C4-2B (cell line): ENCODE results near the gene ALKBH5.

Source experiments
- H3K27ac ChIP-seq: fragments of 450-650 bp; 2 replicates; pipeline ENCODE4 v1.5.1; 2017
- CTCF ChIP-seq: fragments of 450-650 bp; conservative IDR thresholded peaks from 2 replicates; pipeline ENCODE4 v1.5.1; 2017; ENCODE audit warnings: mild to moderate bottlenecking
- ZFX ChIP-seq: fragments of 450-650 bp; IDR thresholded peaks from 2 replicates; pipeline ENCODE4 v1.6.1; 2017

The ALKBH5 gene

DNA sequence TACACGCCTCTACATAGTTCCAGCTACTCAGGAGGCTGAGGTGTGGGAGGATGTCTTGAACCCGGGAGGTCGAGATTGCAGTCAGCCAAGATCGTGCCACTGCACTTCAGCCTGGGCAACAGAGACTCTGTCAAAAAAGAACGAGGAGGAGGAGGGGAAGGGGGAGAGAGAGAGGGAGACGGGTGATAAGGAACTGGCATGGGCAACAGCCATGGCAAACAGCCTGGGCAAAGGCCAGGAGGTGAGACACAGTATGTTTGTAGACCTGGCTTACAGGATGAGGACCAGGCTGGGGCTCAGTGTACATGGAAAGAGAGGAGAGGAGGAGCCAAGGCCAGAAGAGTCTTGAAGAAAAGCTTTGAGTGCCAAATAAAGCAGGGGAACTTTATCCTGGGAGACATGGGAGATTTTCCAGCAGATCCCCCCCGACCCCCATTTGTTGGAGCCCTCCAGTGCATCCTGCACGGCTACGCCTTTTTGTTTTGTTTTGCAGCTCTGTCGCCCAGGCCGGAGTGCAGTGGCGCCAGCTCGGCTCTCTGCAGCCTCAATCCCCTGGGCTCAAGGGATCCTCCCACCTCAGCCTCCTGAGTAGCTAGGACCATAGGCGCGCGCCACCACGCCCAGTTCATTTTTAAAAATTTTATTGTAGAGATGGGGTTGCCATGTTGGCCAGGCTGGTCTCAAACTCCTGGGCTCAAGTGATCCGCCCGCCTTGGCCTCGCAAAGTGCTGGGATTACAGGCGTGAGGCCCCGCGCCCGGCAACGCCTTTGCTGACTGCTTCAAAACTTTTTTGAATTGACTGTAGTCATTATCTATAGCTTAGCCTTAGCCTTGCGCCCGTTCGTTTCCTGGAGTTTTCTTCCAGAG lies 1.3 kb upstream of the ALKBH5 start:
- no peak for TF ChIP-seq ZFX
- TF ChIP-seq CTCF, result no peak
- H3K27ac ChIP-seq, result peak overlapping the region; percentile 98

- TF ChIP-seq CTCF (no peak), ZFX (no peak)
- peak overlapping the region; percentile 98 for H3K27ac ChIP-seq
Measured at GRCh38 chr17:18182978-18183333, 672 bp upstream of the ALKBH5 start.

- TF ChIP-seq ZFX (peak; percentile 76), CTCF (no peak; the same call in 1 of the 2 replicates)
- H3K27ac ChIP-seq, result peak overlapping the region; percentile 98
Measured at GRCh38 chr17:18184143-18185031, 759 bp downstream of the ALKBH5 start.

GRCh38 chr17:18185391-18185790 lies 1.8 kb downstream of the ALKBH5 start:
- TF ChIP-seq ZFX (0 out of 2 replicates have a peak, but pooled peaks have one; percentile 25), CTCF (no peak)
- peak overlapping the region; percentile 98; the same call in 1 of the 2 replicates for H3K27ac ChIP-seq

DNA sequence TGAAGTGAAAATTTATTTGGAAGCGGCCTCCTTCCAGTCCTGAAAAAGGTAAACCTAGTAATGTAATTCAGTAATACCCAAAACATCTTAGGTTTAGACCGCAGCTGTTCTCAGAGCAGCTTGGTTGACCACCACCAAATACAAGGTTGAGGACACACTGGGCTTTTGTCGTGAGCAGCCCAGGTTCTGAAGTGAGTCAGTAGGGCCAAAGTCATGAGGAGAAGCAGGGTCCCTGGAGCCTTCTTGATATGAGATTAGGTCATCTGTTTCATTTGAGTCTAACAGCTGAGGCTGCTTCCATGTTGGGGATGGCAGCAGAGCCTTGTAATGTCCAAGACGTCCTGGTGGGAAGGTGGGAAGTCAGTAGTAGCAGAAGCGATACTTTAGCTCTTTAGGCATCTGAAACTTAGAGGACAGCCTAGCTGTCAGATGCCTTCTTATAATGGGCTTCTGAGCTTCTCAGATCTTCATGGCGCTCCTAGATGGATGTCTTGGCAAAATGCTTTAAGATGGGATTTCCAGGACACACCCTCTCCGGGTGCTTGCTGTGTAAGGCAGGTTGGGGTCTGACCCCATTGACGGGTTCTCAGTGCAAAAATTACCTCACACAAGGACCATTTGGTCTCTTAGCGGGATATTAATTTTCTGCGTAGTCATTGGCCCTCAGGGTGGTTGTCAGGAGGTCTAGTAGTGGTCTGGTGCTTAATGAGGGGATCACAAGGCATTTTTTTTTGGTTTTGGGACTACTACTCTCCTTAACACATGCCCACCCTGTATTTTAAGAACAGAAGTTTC lies 2.4 kb downstream of the ALKBH5 start:
- peak overlapping the region; percentile 16; the same call in 1 of the 2 replicates for H3K27ac ChIP-seq
- TF ChIP-seq CTCF (no peak), ZFX (no peak)

DNA sequence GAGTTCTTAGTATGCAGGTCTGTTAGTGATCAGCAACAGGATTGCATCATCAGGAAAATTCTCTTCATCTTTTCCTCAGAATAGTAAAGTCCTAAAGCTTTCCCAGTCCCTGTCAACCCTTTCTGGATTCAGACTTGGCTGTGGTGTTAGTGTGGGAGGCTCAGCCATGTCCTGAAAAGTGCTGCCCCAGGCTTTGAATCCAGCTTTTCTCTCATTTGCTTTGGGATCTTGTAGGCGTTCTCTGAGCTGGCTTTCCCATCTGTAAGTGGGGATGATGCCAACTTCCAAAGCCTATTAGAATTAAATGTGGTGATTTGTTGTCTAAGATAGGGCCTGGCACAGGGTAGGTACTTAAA lies 3.0 kb downstream of the ALKBH5 start:
- H3K27ac ChIP-seq, result peak overlapping the region; percentile 16; the same call in 1 of the 2 replicates
- TF ChIP-seq CTCF (no peak), ZFX (no peak)
